Trophoblast cell (in vitro differentiated cells and primary cell): ENCODE results near the gene TBC1D5.
"Not testable (repeated sequence)": the region's sequence is repeated elsewhere in the genome, so short reads cannot be mapped to it uniquely, and the experiment has no call there.

ENCODE experiments used
- DNase-seq, 2 donors: peaks; one replicate each; pipeline ENCODE4 v3.0.0-alpha.2; 2016
- H2AFZ ChIP-seq: 2 replicates; pipeline ENCODE4 v1.6.1; 2013; ENCODE audit warnings: low read length, moderate library complexity, mild to moderate bottlenecking; ENCODE audit not compliant: insufficient read depth, poor library complexity
- H2AK5ac ChIP-seq: 2 replicates; pipeline ENCODE4 v1.6.1; 2013; ENCODE audit warnings: mild to moderate bottlenecking, low read length
- H2BK120ac ChIP-seq: 2 replicates; pipeline ENCODE4 v1.6.1; 2013; ENCODE audit warnings: low read length, mild to moderate bottlenecking, moderate library complexity; ENCODE audit not compliant: insufficient read depth, poor library complexity
- H2BK12ac ChIP-seq: 2 replicates; pipeline ENCODE4 v1.6.1; 2013; ENCODE audit warnings: mild to moderate bottlenecking, low read length, moderate library complexity
- H2BK5ac ChIP-seq: 2 replicates; pipeline ENCODE4 v1.6.1; 2013; ENCODE audit warnings: low read length, low read depth, moderate library complexity, mild to moderate bottlenecking; ENCODE audit not compliant: poor library complexity
- H3K14ac ChIP-seq: 2 replicates; pipeline ENCODE4 v1.6.1; 2013; ENCODE audit warnings: mild to moderate bottlenecking, low read length
- H3K18ac ChIP-seq: 2 replicates; pipeline ENCODE4 v1.6.1; 2013; ENCODE audit warnings: mild to moderate bottlenecking, low read length
- H3K23ac ChIP-seq: 2 replicates; pipeline ENCODE4 v1.6.1; 2013; ENCODE audit warnings: low read length
- H3K27ac ChIP-seq: 2 replicates; pipeline ENCODE4 v1.5.1; 2013; ENCODE audit warnings: low read depth, mild to moderate bottlenecking, inconsistent platforms, low read length, moderate library complexity
- H3K27me3 ChIP-seq: 2 replicates; pipeline ENCODE4 v1.6.1; 2013; ENCODE audit warnings: inconsistent platforms, mild to moderate bottlenecking, low read length, moderate library complexity; ENCODE audit not compliant: insufficient read depth
- H3K36me3 ChIP-seq, 2 experiments: 1 replicate in 1 of 2; 2 replicates in 1 of 2; pipeline ENCODE4 v1.6.1; 2013; ENCODE audit warnings: low read length in 2 of 2, mild to moderate bottlenecking in 2 of 2, moderate library complexity in 1 of 2; ENCODE audit not compliant: insufficient read depth in 2 of 2, control insufficient read depth in 1 of 2
- H3K4ac ChIP-seq: 2 replicates; pipeline ENCODE4 v1.6.1; 2013; ENCODE audit warnings: low read depth, mild to moderate bottlenecking, low read length, moderate library complexity
- H3K4me1 ChIP-seq, 2 experiments: 1 replicate in 1 of 2; 2 replicates in 1 of 2; pipeline ENCODE4 v1.6.1; 2013; ENCODE audit warnings: low read length in 2 of 2, mild to moderate bottlenecking in 2 of 2, moderate library complexity in 1 of 2; ENCODE audit not compliant: insufficient read depth in 2 of 2, control insufficient read depth in 1 of 2
- H3K4me2 ChIP-seq: 2 replicates; pipeline ENCODE4 v1.6.1; 2013; ENCODE audit warnings: inconsistent platforms, mild to moderate bottlenecking, low read length, moderate library complexity
- H3K4me3 ChIP-seq: 2 replicates; pipeline ENCODE4 v1.5.1; 2013; ENCODE audit warnings: mild to moderate bottlenecking, low read depth, low read length, inconsistent platforms
- H3K79me1 ChIP-seq: one replicate; pipeline ENCODE4 v1.6.1; 2013; ENCODE audit warnings: low read length
- H3K79me2 ChIP-seq: 2 replicates; pipeline ENCODE4 v1.6.1; 2013; ENCODE audit warnings: low read length, mild to moderate bottlenecking; ENCODE audit not compliant: control insufficient read depth, insufficient read depth, poor library complexity
- H3K9ac ChIP-seq: 2 replicates; pipeline ENCODE4 v1.6.1; 2013; ENCODE audit warnings: mild to moderate bottlenecking, low read length
- H3K9me3 ChIP-seq: 2 replicates; pipeline ENCODE4 v1.6.1; 2013; ENCODE audit warnings: low read depth, mild to moderate bottlenecking, control low read depth, inconsistent platforms, low read length; ENCODE audit not compliant: insufficient read depth
- H4K12ac ChIP-seq: 2 replicates; pipeline ENCODE4 v1.6.1; 2013; ENCODE audit warnings: low read depth, mild to moderate bottlenecking, low read length, moderate library complexity
- H4K8ac ChIP-seq: 2 replicates; pipeline ENCODE4 v1.6.1; 2013; ENCODE audit warnings: low read depth, mild to moderate bottlenecking, low read length, moderate library complexity
- H4K91ac ChIP-seq: one replicate; pipeline ENCODE4 v1.6.1; 2013; ENCODE audit warnings: low read depth, mild to moderate bottlenecking, low read length, moderate library complexity
- WGBS: extraction: QIAGEN DNeasy Blood & Tissue Kit; methylation state at CpG from one replicate; pipeline ENCODE4 v1.1.7; 2013; ENCODE audit warnings: missing lambda C conversion rate; ENCODE audit not compliant: insufficient read length, insufficient coverage; ENCODE audit errors: extremely low coverage; 5-methylcytosine and 5-hydroxymethylcytosine counted together

TBC1D5 gene

DNA sequence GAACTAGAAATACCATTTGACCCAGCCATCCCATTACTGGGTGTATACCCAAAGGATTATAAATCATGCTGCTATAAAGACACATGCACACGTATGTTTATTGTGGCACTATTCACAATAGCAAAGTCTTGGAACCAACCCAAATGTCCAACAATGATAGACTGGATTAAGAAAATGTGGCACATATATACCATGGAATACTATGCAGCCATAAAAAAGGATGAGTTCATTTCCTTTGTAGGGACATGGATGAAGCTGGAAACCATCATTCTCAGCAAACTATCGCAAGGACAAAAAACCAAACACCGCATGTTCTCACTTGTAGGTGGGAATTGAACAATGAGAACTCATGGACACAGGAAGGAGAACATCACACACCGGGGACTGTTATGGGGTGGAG, 210.0 kb downstream of the TBC1D5 start:
- H3K36me3 ChIP-seq, H2AK5ac ChIP-seq, H2BK12ac ChIP-seq, H2BK5ac ChIP-seq, H3K23ac ChIP-seq, H3K18ac ChIP-seq, H4K8ac ChIP-seq, H3K79me1 ChIP-seq, H2AFZ ChIP-seq, H3K27me3 ChIP-seq, H3K4me2 ChIP-seq, H4K91ac ChIP-seq, H3K4ac ChIP-seq, H4K12ac ChIP-seq, H3K9ac ChIP-seq, H3K14ac ChIP-seq, H2BK120ac ChIP-seq, H3K4me1 ChIP-seq, H3K9me3 ChIP-seq, H3K4me3 ChIP-seq, H3K27ac ChIP-seq, DNase-seq, H3K79me2 ChIP-seq: not testable (repeated sequence)
- no CpG with 5 or more reads among the region's 4 CpGs for WGBS

- Histone ChIP-seq H3K27ac (no peak overlapping the region), H3K14ac (no peak overlapping the region), H3K4me3 (no peak overlapping the region), H3K36me3 (no peaks in the 10 kb centered on the region), H4K8ac (no peak overlapping the region), H3K4me1 (no peaks in the 10 kb centered on the region), H2BK120ac (no peak overlapping the region), H2AK5ac (no peak overlapping the region), H3K4ac (no peak overlapping the region), H3K4me2 (no peak overlapping the region), H2AFZ (no peak overlapping the region), H3K9ac (no peak overlapping the region), H4K12ac (no peak overlapping the region), H3K18ac (no peak overlapping the region), H3K23ac (no peak overlapping the region), H2BK5ac (no peak overlapping the region), H3K79me1 (no peaks in the 10 kb centered on the region), H4K91ac (no peak overlapping the region), H3K27me3 (no peaks in the 10 kb centered on the region), H3K79me2 (no peaks in the 10 kb centered on the region), H2BK12ac (no peak overlapping the region), H3K9me3 (no peaks in the 10 kb centered on the region)
- no peak for DNase-seq
- WGBS = no CpG with 5 or more reads among the region's 11 CpGs
Observed at GRCh38 chr3:17529677-17530076, 212.8 kb downstream of the TBC1D5 start.

DNA sequence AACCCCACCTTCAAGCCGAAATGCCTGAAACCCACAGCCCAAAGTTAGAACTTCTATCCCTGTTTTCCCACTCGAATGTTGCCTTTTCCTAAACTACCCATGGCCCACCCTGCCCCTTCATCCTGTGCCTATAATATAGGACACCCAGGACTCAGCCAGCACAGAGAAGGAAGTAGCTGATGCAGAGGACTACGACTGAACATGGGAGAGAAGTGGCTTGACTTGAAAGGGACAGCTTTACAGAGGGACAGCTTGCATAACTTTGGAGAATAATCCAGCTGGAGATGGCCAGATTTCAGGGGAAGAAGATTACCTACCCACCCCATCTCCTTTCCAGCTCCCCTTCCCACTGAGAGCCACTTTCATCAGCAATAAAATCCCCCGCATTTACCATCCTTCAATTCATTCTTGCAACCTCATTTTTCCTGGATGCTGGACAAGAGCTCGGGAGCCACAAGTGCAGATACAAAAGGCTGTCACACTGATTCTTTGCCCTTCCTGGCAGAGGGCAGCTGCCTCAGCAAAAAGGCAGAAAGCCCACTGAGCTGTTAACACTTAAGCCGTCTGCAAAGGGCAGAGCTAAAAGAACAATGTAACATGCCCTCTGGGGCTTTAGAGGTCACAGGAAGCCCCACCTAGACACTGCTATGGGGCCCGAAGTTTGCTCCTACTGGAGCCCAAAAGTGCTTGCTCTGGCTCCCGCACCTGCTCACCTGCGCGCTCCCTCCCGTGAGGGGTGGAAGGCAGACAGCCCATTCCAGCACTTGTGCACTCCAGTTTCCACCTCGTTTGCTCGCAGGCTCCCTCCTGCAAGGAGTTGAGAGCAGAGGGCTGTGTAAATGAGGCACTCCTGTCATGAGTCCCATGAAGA, 224.0 kb downstream of the TBC1D5 start:
- DNase-seq = no peak
- no peak overlapping the region for H2AK5ac ChIP-seq
- WGBS = no CpG with 5 or more reads among the region's 13 CpGs
- H3K4me2 ChIP-seq = no peak overlapping the region
- no peak overlapping the region for H4K8ac ChIP-seq
- H3K23ac ChIP-seq = no peak overlapping the region
- H2AFZ ChIP-seq = no peak overlapping the region
- no peaks in the 10 kb centered on the region for H3K79me1 ChIP-seq
- no peak overlapping the region for H2BK12ac ChIP-seq
- no peak overlapping the region for H3K4me3 ChIP-seq
- no peak overlapping the region for H2BK5ac ChIP-seq
- no peak overlapping the region for H3K4ac ChIP-seq
- H3K9me3 ChIP-seq = no peaks in the 10 kb centered on the region
- H3K36me3 ChIP-seq = no peaks in the 10 kb centered on the region
- H2BK120ac ChIP-seq = no peak overlapping the region
- no peak overlapping the region for H3K27ac ChIP-seq
- peaks cover 0 to 6% of the 10 kb centered on the region in 2 experiments for H3K4me1 ChIP-seq
- no peak overlapping the region for H3K9ac ChIP-seq
- no peak overlapping the region for H3K14ac ChIP-seq
- no peak overlapping the region for H3K18ac ChIP-seq
- no peaks in the 10 kb centered on the region for H3K27me3 ChIP-seq
- peaks cover 2% of the 10 kb centered on the region for H3K79me2 ChIP-seq
- H4K12ac ChIP-seq = no peak overlapping the region
- H4K91ac ChIP-seq = no peak overlapping the region

DNA sequence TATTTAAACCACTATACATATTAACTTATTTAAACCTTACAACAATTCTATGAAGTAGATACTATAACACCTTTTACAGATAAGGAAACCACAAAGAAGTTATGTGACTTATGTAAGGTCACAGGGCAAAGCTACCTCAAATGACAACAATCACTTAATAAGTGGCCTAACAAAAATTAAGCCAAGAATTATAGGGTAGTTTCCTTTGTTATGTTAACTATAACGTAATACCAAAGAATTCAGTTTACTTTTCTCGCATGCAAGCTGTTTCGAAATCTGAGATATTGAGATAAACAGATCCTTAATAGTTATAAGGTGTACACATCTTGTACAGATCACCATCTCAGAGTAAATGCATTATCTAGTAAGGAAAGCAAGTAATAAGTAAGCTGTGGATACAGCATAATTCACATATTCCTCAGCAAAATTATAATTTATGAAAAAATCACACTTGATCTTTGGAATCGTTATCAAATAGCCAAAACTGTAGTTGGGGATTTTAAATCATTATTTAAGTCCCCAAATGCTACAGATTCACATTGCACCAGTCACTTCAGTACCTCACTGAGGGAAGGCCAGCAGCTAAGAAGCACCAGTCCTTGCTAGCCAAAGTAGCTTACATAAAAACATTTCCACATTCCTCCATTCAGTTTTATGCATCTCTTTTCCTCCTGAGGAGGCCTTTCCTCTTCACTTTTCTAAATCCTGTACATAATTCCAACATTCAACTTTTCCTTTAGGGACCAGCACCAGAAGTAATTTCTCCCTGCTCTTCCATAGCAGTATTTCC, 226.8 kb downstream of the TBC1D5 start:
- peaks cover 2% of the 10 kb centered on the region for H3K79me2 ChIP-seq
- no peak overlapping the region for H3K9ac ChIP-seq
- no peak overlapping the region for H3K23ac ChIP-seq
- H3K14ac ChIP-seq = no peak overlapping the region
- H3K79me1 ChIP-seq = no peaks in the 10 kb centered on the region
- no peak overlapping the region for H3K4me2 ChIP-seq
- H4K91ac ChIP-seq = no peak overlapping the region
- no peak overlapping the region for H3K4ac ChIP-seq
- H2BK12ac ChIP-seq = no peak overlapping the region
- H2BK5ac ChIP-seq = no peak overlapping the region
- no peak overlapping the region for H2AK5ac ChIP-seq
- no peak overlapping the region for H4K12ac ChIP-seq
- no peak overlapping the region for H2BK120ac ChIP-seq
- H3K9me3 ChIP-seq = no peaks in the 10 kb centered on the region
- no peak overlapping the region for H4K8ac ChIP-seq
- H3K4me3 ChIP-seq = no peak overlapping the region
- H3K27me3 ChIP-seq = no peaks in the 10 kb centered on the region
- WGBS = no CpG with 5 or more reads among the region's 4 CpGs
- DNase-seq = peak; percentile 7 to 78
- no peaks in the 10 kb centered on the region for H3K36me3 ChIP-seq
- H3K4me1 ChIP-seq = peaks cover 0 to 6% of the 10 kb centered on the region in 2 experiments
- H3K27ac ChIP-seq = no peak overlapping the region
- no peak overlapping the region for H3K18ac ChIP-seq
- no peak overlapping the region for H2AFZ ChIP-seq
